ENCODE measurements around the gene GRM5. TPM values are rescaled to one million over a fixed set of nuclear protein-coding genes. Genes with fewer than 3 reads are reported as not detected.

The GRM5 gene
- total and polyA plus RNA-seq, 2 experiments from 2014 or later: 0.27 TPM; not detected in 1

DNA sequence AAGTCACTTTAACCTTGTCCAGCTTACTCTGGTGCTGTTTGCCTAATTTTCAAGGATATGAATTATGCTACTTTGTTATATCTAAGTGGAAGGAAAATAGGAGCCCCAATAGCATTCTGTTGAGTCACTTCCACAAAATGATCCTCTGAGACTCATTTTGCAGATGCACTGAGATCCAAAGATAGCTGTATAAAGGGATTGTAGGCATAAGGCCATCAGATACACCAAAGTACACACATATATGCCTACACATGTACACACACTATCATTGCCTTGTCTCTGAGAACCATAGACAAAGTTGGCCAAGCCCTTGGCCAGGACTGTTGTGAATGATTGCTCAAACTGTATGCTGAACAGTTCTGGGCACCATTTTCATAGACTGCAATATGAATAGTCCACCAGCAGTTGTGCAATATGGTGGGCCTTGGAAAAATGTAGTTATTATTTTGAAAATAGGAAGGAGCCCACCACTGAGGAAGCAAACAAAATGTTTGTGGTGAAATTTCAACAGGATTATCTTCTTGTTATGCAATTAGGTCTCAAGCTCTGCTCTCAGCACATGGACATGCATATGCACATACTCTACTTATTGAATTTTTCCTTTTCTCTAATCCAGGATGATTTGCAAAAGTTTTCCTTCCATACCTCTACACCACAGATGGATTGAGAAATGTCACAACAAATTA, 542.3 kb downstream of the GRM5 start:
- Histone ChIP-seq H3K4me2 (no peak overlapping the region), H4K20me1 (ENCODE audit: insufficient read depth, poor library complexity, severe bottlenecking) (no peaks in the 10 kb centered on the region), H2AFZ (no peak overlapping the region), H3K9me3 (ENCODE audit: low read depth) (no peaks in the 10 kb centered on the region), H3K9me2 (replicated peaks; ENCODE audit: insufficient read depth) (no peaks in the 10 kb centered on the region), H3K79me2 (no peaks in the 10 kb centered on the region), H3K27me3 (no peaks in the 10 kb centered on the region), H3K36me3 (replicated peaks; ENCODE audit: insufficient read depth, low read depth) (no peaks in the 10 kb centered on the region), H3K4me3 (no peak overlapping the region), H3K4me1 (ENCODE audit: insufficient read depth) (no peaks in the 10 kb centered on the region), H3K27ac (no peak overlapping the region)
- no peak for DNase-seq (ENCODE audit: low spot score)
- TF ChIP-seq EZH2 (IDR thresholded peaks at IDR 0.05; ENCODE audit: borderline replicate concordance) (no peak), EZH2phosphoT487 (IDR thresholded peaks at IDR 0.05; ENCODE audit: low read depth, severe bottlenecking, unreplicated experiment) (no peak)
- TF ChIP-seq, protein P1, sequence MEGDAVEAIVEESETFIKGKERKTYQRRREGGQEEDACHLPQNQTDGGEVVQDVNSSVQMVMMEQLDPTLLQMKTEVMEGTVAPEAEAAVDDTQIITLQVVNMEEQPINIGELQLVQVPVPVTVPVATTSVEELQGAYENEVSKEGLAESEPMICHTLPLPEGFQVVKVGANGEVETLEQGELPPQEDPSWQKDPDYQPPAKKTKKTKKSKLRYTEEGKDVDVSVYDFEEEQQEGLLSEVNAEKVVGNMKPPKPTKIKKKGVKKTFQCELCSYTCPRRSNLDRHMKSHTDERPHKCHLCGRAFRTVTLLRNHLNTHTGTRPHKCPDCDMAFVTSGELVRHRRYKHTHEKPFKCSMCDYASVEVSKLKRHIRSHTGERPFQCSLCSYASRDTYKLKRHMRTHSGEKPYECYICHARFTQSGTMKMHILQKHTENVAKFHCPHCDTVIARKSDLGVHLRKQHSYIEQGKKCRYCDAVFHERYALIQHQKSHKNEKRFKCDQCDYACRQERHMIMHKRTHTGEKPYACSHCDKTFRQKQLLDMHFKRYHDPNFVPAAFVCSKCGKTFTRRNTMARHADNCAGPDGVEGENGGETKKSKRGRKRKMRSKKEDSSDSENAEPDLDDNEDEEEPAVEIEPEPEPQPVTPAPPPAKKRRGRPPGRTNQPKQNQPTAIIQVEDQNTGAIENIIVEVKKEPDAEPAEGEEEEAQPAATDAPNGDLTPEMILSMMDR (IDR thresholded peaks at IDR 0.05; ENCODE audit: poor library complexity): no peak

DNA sequence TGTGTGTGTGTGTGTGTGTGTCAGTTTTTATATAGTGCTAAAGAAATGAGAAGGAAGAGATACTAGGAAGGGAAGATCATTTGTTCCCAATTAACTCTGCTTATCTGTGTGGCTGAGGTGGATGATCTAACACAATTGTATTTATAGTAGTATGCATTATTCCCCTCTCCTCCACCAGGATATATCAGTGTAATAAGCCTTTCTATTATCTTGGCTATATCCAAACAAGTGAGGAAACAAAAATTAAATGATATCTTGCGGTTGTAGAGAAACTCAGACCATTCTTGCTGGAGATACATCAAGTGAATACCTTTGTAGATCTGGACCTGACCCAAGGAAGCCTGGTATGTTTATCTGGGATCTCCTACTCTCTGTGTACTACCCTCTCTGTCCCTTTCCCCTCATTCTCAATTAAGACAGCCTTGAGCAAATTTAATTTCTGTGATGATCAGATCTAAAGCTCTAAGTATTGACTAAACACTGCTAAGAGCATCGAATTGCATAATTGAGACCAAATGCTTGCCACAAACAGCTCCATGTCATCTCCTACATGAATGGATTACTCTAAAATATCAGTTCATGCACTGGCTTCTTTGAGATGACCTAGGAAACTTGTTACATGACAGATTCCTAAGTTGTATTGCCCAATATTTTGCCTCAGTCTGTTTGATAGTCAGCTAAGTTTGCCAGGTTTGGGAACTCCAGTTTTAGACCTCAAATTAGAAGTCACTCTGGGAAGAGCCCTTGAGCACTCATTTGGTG, 543.0 kb downstream of the GRM5 start:
- 74% methylated on average over 2 of the region's 2 CpGs for WGBS (ENCODE audit: low lambda C conversion rate, missing lambda C conversion rate)
- no peaks in the 10 kb centered on the region for H3K9me3 ChIP-seq (ENCODE audit: low read depth)
- H3K4me2 ChIP-seq: no peak overlapping the region
- no peaks in the 10 kb centered on the region for H3K79me2 ChIP-seq
- TF ChIP-seq EZH2 (IDR thresholded peaks at IDR 0.05; ENCODE audit: borderline replicate concordance) (no peak), EZH2phosphoT487 (IDR thresholded peaks at IDR 0.05; ENCODE audit: low read depth, severe bottlenecking, unreplicated experiment) (no peak)
- TF ChIP-seq, protein P1 (IDR thresholded peaks at IDR 0.05; ENCODE audit: poor library complexity): no peak
- no peaks in the 10 kb centered on the region for H3K36me3 ChIP-seq (replicated peaks; ENCODE audit: insufficient read depth, low read depth)
- H3K4me1 ChIP-seq (ENCODE audit: insufficient read depth): no peaks in the 10 kb centered on the region
- no peaks in the 10 kb centered on the region for H4K20me1 ChIP-seq (ENCODE audit: insufficient read depth, poor library complexity, severe bottlenecking)
- H3K27me3 ChIP-seq: no peaks in the 10 kb centered on the region
- no peaks in the 10 kb centered on the region for H3K9me2 ChIP-seq (replicated peaks; ENCODE audit: insufficient read depth)
- H2AFZ ChIP-seq: no peak overlapping the region
- H3K4me3 ChIP-seq: no peak overlapping the region
- no peak for DNase-seq (ENCODE audit: low spot score)
- no peak overlapping the region for H3K27ac ChIP-seq

DNA sequence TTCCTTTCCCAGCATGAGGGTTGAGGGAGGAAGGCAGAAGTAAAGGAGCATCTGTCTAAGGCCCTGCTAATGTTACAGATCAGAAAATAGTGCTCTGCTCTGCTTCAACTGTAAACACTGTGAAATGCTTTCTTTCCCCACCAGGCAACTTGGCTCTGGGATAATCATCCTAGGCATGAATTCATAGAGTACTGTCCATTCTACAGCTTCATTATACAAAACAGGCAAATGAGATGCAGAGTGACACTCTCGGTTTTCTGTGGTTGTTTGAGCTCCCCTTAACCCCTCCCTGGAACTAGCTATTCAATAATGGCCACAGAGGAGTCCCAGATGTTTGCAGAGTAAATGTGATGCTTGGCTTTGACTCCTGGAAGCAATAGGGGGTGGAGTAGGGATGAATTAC, 544.0 kb downstream of the GRM5 start:
- Histone ChIP-seq H3K4me2 (no peak overlapping the region), H4K20me1 (ENCODE audit: insufficient read depth, poor library complexity, severe bottlenecking) (no peaks in the 10 kb centered on the region), H3K9me3 (ENCODE audit: low read depth) (no peaks in the 10 kb centered on the region), H3K4me3 (no peak overlapping the region), H3K27ac (no peak overlapping the region), H3K27me3 (no peaks in the 10 kb centered on the region), H3K79me2 (no peaks in the 10 kb centered on the region), H3K4me1 (ENCODE audit: insufficient read depth) (no peaks in the 10 kb centered on the region), H3K9me2 (replicated peaks; ENCODE audit: insufficient read depth) (no peaks in the 10 kb centered on the region), H3K36me3 (replicated peaks; ENCODE audit: insufficient read depth, low read depth) (no peaks in the 10 kb centered on the region), H2AFZ (no peak overlapping the region)
- 23% methylated on average over 1 of the region's 1 CpG for WGBS (ENCODE audit: low lambda C conversion rate, missing lambda C conversion rate)
- DNase-seq (ENCODE audit: low spot score): peak; percentile 10
- TF ChIP-seq EZH2phosphoT487 (IDR thresholded peaks at IDR 0.05; ENCODE audit: low read depth, severe bottlenecking, unreplicated experiment) (no peak), EZH2 (IDR thresholded peaks at IDR 0.05; ENCODE audit: borderline replicate concordance) (no peak)
- TF ChIP-seq, protein P1 (IDR thresholded peaks at IDR 0.05; ENCODE audit: poor library complexity): no peak

All from hepatocyte (in vitro differentiated cells).